ENCODE results near the gene RGS5.
"Not testable (repeated sequence)": the region's sequence is repeated elsewhere in the genome, so short reads cannot be mapped to it uniquely, and the experiment has no call there.

The RGS5 gene

GRCh38 chr1:163202833-163203451 is at the start of gene RGS5:
TSS of gene RGS5 (minus strand) at chr1:163202916. CDS start at chr1:163202835, 81 bp downstream.
- no peak for TF ChIP-seq CTCF (IDR thresholded peaks at IDR 0.05; ENCODE audit: low read depth, low read length)
- in situ Hi-C loops (cut with HindIII; ENCODE audit: low sequenced_read_pairs), result no loop called here
- DNase-seq (ENCODE audit: low read depth, low spot score), result peak; percentile 41
- no peak within 1 kb of the TSS for H3K4me3 ChIP-seq (ENCODE audit: low read depth, low read length)

GRCh38 chr1:163250382-163250974 is 47.8 kb upstream of the RGS5 start:
- in situ Hi-C loops (cut with HindIII; ENCODE audit: low sequenced_read_pairs), result no loop called here
- no peak for DNase-seq (ENCODE audit: low read depth, low spot score)

GRCh38 chr1:163248064-163248463 is 45.3 kb upstream of the RGS5 start:
- no peak overlapping the region for H3K4me3 ChIP-seq (ENCODE audit: low read depth, low read length)
- in situ Hi-C loops (cut with HindIII; ENCODE audit: low sequenced_read_pairs), result no loop called here
- no peak for DNase-seq (ENCODE audit: low read depth, low spot score)
- TF ChIP-seq CTCF (IDR thresholded peaks at IDR 0.05; ENCODE audit: low read depth, low read length), result no peak

More at GRCh38 chr1:163250382-163250974, 47.8 kb upstream of the RGS5 start:
- TF ChIP-seq CTCF (IDR thresholded peaks at IDR 0.05; ENCODE audit: low read depth, low read length), result no peak
- H3K4me3 ChIP-seq (ENCODE audit: low read depth, low read length), result no peak overlapping the region

- H3K4me3 ChIP-seq (ENCODE audit: low read depth, low read length); DNase-seq (ENCODE audit: low read depth, low spot score); in situ Hi-C loops (cut with HindIII; ENCODE audit: low sequenced_read_pairs): not testable (repeated sequence)
Observed at GRCh38 chr1:163244648-163245047, 41.9 kb upstream of the RGS5 start.

GRCh38 chr1:163241746-163242145 is 39.0 kb upstream of the RGS5 start:
- no peak for TF ChIP-seq CTCF (IDR thresholded peaks at IDR 0.05; ENCODE audit: low read depth, low read length)
- in situ Hi-C loops (cut with HindIII; ENCODE audit: low sequenced_read_pairs), result no loop called here
- no peak overlapping the region for H3K4me3 ChIP-seq (ENCODE audit: low read depth, low read length)
- DNase-seq (ENCODE audit: low read depth, low spot score), result no peak

GRCh38 chr1:163240705-163241104 is 38.0 kb upstream of the RGS5 start:
- no peak for TF ChIP-seq CTCF (IDR thresholded peaks at IDR 0.05; ENCODE audit: low read depth, low read length)
- DNase-seq (ENCODE audit: low read depth, low spot score), result no peak
- H3K4me3 ChIP-seq (ENCODE audit: low read depth, low read length), result no peak overlapping the region
- in situ Hi-C loops (cut with HindIII; ENCODE audit: low sequenced_read_pairs), result no loop called here

GRCh38 chr1:163233643-163234042 is 30.9 kb upstream of the RGS5 start:
- in situ Hi-C loops (cut with HindIII; ENCODE audit: low sequenced_read_pairs); DNase-seq (ENCODE audit: low read depth, low spot score); H3K4me3 ChIP-seq (ENCODE audit: low read depth, low read length): not testable (repeated sequence)

Data from astrocyte of the spinal cord (primary cell).